GM23338 (cell line): ENCODE measurements around the gene LRTM2.

Experiments
- CREB1 ChIP-seq: fragments of 250-450 bp; sonication (Bioruptor Pico); IDR thresholded peaks from 2 replicates; pipeline ENCODE4 v1.5.0; 2020; ENCODE audit warnings: low read depth, mild to moderate bottlenecking, moderate library complexity
- EZH2 ChIP-seq: fragments of 200-600 bp; sonication (generic); IDR thresholded peaks from one replicate; pipeline ENCODE4 v1.8.0; 2017; ENCODE audit warnings: antibody characterized with exemption, mild to moderate bottlenecking, low read depth; ENCODE audit not compliant: unreplicated experiment
- EZH2phosphoT487 ChIP-seq: fragments of 200-600 bp; sonication (generic); IDR thresholded peaks from one replicate; pipeline ENCODE4 v1.8.1; 2018; ENCODE audit warnings: antibody characterized with exemption; ENCODE audit not compliant: unreplicated experiment
- JUNB ChIP-seq: IDR thresholded peaks from one replicate; pipeline ENCODE4 v1.6.1; 2016; ENCODE audit warnings: antibody characterized with exemption; ENCODE audit not compliant: unreplicated experiment
- NANOG ChIP-seq: IDR thresholded peaks from 2 replicates; pipeline ENCODE4 v1.6.1; 2016; ENCODE audit warnings: antibody characterized with exemption, borderline replicate concordance
- POLR2AphosphoS5 ChIP-seq: IDR thresholded peaks from 2 replicates; pipeline ENCODE4 v1.6.1; 2016; ENCODE audit warnings: antibody characterized with exemption, low read depth
- ZNF114 ChIP-seq: fragments of 250-450 bp; sonication (Bioruptor Pico); IDR thresholded peaks from 2 replicates; pipeline ENCODE4 v1.5.0; 2020; ENCODE audit warnings: mild to moderate bottlenecking, moderate library complexity
- ZNF331 ChIP-seq: fragments of 250-450 bp; sonication (Bioruptor Pico); IDR thresholded peaks from 2 replicates; pipeline ENCODE4 v1.5.0; 2020; ENCODE audit warnings: low read depth, mild to moderate bottlenecking, moderate library complexity
- TF ChIP-seq, protein P1 (sequence below), 2 experiments: fragments of 200-600 bp in 1 of 2; sonication (generic) in 1 of 2; conservative IDR thresholded peaks; 2 replicates each; pipeline versions ENCODE4 v1.5.1 to v1.6.1; 2016 to 2017; ENCODE audit warnings: antibody characterized with exemption in 2 of 2, low read depth in 2 of 2, mild to moderate bottlenecking in 2 of 2, moderate library complexity in 1 of 2
- TF ChIP-seq, protein P2 (sequence below): IDR thresholded peaks from one replicate; pipeline ENCODE4 v1.6.1; 2018; ENCODE audit warnings: antibody characterized with exemption; ENCODE audit not compliant: unreplicated experiment
- TF ChIP-seq, protein P3 (sequence below): IDR thresholded peaks from 2 replicates; pipeline ENCODE4 v1.6.1; 2016; ENCODE audit warnings: antibody characterized with exemption
- TF ChIP-seq, protein P4 (sequence below): fragments of 250-450 bp; sonication (Bioruptor Pico); IDR thresholded peaks from 2 replicates; pipeline ENCODE4 v1.5.0; 2020; ENCODE audit warnings: mild to moderate bottlenecking, moderate library complexity

DNA sequence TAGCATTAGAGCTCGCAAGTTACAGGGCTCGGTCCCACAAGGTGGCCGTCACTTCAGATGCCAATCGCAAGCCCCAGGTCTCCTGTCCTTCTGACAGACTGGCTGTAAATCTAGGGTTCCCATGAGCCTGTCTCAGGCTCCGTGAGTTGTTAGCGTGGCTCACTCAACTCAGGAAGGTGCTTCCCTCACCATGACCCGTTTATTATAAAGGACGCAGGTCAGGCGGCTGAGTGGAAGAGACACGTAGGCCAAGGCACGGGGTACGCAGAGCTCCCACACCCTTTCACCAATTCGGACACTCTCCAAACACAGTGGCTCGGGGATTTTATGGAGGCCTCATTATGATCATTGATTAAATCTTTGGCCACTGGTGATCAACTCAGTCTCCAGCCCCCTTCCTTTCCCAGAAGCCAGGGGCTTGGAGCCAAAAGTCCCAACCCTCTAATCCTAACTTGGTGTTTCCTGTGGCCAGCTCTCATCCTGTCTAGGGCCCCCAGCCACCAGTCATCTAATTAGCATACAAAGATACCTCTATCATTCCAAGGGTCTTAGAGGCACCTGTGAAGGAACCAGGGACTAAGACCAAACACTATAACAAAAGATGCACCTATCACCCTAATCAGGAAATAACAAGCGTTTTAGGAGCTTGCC, 25.8 kb upstream of the LRTM2 start:
- TF ChIP-seq, protein P1, sequence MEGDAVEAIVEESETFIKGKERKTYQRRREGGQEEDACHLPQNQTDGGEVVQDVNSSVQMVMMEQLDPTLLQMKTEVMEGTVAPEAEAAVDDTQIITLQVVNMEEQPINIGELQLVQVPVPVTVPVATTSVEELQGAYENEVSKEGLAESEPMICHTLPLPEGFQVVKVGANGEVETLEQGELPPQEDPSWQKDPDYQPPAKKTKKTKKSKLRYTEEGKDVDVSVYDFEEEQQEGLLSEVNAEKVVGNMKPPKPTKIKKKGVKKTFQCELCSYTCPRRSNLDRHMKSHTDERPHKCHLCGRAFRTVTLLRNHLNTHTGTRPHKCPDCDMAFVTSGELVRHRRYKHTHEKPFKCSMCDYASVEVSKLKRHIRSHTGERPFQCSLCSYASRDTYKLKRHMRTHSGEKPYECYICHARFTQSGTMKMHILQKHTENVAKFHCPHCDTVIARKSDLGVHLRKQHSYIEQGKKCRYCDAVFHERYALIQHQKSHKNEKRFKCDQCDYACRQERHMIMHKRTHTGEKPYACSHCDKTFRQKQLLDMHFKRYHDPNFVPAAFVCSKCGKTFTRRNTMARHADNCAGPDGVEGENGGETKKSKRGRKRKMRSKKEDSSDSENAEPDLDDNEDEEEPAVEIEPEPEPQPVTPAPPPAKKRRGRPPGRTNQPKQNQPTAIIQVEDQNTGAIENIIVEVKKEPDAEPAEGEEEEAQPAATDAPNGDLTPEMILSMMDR (conservative IDR thresholded peaks at IDR 0.05; ENCODE audit: low read depth in 2 of 2): no peak
- no peak for TF ChIP-seq EZH2phosphoT487
- no peak for TF ChIP-seq NANOG
- no peak for TF ChIP-seq EZH2
- no peak for TF ChIP-seq POLR2AphosphoS5
- TF ChIP-seq CREB1 (CRISPR knock-in tag): no peak
- TF ChIP-seq JUNB: no peak
- no peak for TF ChIP-seq ZNF114 (CRISPR knock-in tag)
- TF ChIP-seq, protein P2, sequence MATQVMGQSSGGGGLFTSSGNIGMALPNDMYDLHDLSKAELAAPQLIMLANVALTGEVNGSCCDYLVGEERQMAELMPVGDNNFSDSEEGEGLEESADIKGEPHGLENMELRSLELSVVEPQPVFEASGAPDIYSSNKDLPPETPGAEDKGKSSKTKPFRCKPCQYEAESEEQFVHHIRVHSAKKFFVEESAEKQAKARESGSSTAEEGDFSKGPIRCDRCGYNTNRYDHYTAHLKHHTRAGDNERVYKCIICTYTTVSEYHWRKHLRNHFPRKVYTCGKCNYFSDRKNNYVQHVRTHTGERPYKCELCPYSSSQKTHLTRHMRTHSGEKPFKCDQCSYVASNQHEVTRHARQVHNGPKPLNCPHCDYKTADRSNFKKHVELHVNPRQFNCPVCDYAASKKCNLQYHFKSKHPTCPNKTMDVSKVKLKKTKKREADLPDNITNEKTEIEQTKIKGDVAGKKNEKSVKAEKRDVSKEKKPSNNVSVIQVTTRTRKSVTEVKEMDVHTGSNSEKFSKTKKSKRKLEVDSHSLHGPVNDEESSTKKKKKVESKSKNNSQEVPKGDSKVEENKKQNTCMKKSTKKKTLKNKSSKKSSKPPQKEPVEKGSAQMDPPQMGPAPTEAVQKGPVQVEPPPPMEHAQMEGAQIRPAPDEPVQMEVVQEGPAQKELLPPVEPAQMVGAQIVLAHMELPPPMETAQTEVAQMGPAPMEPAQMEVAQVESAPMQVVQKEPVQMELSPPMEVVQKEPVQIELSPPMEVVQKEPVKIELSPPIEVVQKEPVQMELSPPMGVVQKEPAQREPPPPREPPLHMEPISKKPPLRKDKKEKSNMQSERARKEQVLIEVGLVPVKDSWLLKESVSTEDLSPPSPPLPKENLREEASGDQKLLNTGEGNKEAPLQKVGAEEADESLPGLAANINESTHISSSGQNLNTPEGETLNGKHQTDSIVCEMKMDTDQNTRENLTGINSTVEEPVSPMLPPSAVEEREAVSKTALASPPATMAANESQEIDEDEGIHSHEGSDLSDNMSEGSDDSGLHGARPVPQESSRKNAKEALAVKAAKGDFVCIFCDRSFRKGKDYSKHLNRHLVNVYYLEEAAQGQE: no peak
- no peak for TF ChIP-seq ZNF331 (CRISPR knock-in tag)
- TF ChIP-seq, protein P3, sequence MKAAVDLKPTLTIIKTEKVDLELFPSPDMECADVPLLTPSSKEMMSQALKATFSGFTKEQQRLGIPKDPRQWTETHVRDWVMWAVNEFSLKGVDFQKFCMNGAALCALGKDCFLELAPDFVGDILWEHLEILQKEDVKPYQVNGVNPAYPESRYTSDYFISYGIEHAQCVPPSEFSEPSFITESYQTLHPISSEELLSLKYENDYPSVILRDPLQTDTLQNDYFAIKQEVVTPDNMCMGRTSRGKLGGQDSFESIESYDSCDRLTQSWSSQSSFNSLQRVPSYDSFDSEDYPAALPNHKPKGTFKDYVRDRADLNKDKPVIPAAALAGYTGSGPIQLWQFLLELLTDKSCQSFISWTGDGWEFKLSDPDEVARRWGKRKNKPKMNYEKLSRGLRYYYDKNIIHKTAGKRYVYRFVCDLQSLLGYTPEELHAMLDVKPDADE: no peak
- TF ChIP-seq, protein P4, sequence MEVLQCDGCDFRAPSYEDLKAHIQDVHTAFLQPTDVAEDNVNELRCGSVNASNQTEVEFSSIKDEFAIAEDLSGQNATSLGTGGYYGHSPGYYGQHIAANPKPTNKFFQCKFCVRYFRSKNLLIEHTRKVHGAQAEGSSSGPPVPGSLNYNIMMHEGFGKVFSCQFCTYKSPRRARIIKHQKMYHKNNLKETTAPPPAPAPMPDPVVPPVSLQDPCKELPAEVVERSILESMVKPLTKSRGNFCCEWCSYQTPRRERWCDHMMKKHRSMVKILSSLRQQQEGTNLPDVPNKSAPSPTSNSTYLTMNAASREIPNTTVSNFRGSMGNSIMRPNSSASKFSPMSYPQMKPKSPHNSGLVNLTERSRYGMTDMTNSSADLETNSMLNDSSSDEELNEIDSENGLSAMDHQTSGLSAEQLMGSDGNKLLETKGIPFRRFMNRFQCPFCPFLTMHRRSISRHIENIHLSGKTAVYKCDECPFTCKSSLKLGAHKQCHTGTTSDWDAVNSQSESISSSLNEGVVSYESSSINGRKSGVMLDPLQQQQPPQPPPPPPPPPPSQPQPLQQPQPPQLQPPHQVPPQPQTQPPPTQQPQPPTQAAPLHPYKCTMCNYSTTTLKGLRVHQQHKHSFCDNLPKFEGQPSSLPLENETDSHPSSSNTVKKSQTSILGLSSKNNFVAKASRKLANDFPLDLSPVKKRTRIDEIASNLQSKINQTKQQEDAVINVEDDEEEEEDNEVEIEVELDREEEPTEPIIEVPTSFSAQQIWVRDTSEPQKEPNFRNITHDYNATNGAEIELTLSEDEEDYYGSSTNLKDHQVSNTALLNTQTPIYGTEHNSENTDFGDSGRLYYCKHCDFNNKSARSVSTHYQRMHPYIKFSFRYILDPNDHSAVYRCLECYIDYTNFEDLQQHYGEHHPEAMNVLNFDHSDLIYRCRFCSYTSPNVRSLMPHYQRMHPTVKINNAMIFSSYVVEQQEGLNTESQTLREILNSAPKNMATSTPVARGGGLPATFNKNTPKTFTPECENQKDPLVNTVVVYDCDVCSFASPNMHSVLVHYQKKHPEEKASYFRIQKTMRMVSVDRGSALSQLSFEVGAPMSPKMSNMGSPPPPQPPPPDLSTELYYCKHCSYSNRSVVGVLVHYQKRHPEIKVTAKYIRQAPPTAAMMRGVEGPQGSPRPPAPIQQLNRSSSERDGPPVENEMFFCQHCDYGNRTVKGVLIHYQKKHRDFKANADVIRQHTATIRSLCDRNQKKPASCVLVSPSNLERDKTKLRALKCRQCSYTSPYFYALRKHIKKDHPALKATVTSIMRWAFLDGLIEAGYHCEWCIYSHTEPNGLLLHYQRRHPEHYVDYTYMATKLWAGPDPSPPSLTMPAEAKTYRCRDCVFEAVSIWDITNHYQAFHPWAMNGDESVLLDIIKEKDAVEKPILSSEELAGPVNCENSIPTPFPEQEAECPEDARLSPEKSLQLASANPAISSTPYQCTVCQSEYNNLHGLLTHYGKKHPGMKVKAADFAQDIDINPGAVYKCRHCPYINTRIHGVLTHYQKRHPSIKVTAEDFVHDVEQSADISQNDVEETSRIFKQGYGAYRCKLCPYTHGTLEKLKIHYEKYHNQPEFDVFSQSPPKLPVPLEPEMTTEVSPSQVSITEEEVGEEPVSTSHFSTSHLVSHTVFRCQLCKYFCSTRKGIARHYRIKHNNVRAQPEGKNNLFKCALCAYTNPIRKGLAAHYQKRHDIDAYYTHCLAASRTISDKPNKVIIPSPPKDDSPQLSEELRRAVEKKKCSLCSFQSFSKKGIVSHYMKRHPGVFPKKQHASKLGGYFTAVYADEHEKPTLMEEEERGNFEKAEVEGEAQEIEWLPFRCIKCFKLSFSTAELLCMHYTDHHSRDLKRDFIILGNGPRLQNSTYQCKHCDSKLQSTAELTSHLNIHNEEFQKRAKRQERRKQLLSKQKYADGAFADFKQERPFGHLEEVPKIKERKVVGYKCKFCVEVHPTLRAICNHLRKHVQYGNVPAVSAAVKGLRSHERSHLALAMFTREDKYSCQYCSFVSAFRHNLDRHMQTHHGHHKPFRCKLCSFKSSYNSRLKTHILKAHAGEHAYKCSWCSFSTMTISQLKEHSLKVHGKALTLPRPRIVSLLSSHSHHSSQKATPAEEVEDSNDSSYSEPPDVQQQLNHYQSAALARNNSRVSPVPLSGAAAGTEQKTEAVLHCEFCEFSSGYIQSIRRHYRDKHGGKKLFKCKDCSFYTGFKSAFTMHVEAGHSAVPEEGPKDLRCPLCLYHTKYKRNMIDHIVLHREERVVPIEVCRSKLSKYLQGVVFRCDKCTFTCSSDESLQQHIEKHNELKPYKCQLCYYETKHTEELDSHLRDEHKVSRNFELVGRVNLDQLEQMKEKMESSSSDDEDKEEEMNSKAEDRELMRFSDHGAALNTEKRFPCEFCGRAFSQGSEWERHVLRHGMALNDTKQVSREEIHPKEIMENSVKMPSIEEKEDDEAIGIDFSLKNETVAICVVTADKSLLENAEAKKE (CRISPR knock-in tag): no peak
